HEK293 (cell line): ENCODE data around the gene MUTYH.
A peak's percentile ranks its signal among the peaks of the same experiment; 100 is the strongest.

Source experiments
- CTCF ChIA-PET: fragments of 350-600 bp; formaldehyde crosslinking; extraction: SDS; loops from one replicate; lab custom pipeline; 2021; ENCODE audit warnings: antibody characterized with exemption; lab: Yijun Ruan, JAX
- POLR2A ChIA-PET: fragments of 300-600 bp; formaldehyde crosslinking; extraction: SDS; loops from one replicate; lab custom pipeline; 2020; ENCODE audit warnings: antibody characterized with exemption, inconsistent platforms; lab: Yijun Ruan, JAX
- H3K27ac ChIP-seq: fragments of 200-500 bp; sonication (Bioruptor generic); 2 replicates; pipeline ENCODE4 v1.5.1; 2014; ENCODE audit warnings: low read depth, low read length, control low read depth, inconsistent platforms; ENCODE audit errors: extremely low read depth
- H3K36me3 ChIP-seq, 2 experiments: fragments of 200-500 bp in 1 of 2; sonication (Bioruptor generic) in 1 of 2; 1 replicate in 1 of 2; 2 replicates in 1 of 2; pipeline ENCODE4 v1.5.1; 2014 to 2017; ENCODE audit warnings: inconsistent platforms in 2 of 2, low read length in 2 of 2; ENCODE audit not compliant: control insufficient read depth in 2 of 2, insufficient read depth in 1 of 2
- H3K4me1 ChIP-seq: fragments of 200-500 bp; sonication (Bioruptor generic); 2 replicates; pipeline ENCODE4 v1.5.1; 2014; ENCODE audit warnings: mild to moderate bottlenecking, low read length, inconsistent platforms; ENCODE audit not compliant: control insufficient read depth, insufficient read depth
- H3K4me3 ChIP-seq: 2 replicates; pipeline ENCODE4 v1.5.1; 2011; ENCODE audit warnings: low read depth, mild to moderate bottlenecking, control low read depth, low read length, moderate library complexity
- H3K9me3 ChIP-seq: fragments of 200-500 bp; sonication (Bioruptor generic); 2 replicates; pipeline ENCODE4 v1.5.1; 2014; ENCODE audit warnings: low read depth, low read length, inconsistent platforms; ENCODE audit not compliant: control insufficient read depth, insufficient read depth
- FEZF1 ChIP-seq: fragments of 450-650 bp; formaldehyde crosslinking; IDR thresholded peaks from 2 replicates; pipeline ENCODE4 v1.5.1; 2016; ENCODE audit warnings: missing biosample characterization, missing genetic modification characterization
- GFI1B ChIP-seq: fragments of 450-650 bp; formaldehyde crosslinking; IDR thresholded peaks from 2 replicates; pipeline ENCODE4 v1.5.1; 2016; ENCODE audit warnings: missing biosample characterization, missing genetic modification characterization
- PRDM6 ChIP-seq: fragments of 450-650 bp; formaldehyde crosslinking; IDR thresholded peaks from 2 replicates; pipeline ENCODE4 v1.5.1; 2017; ENCODE audit warnings: missing biosample characterization, missing genetic modification characterization
- ZFP69B ChIP-seq: fragments of 450-650 bp; formaldehyde crosslinking; IDR thresholded peaks from 2 replicates; pipeline ENCODE4 v1.5.1; 2016; ENCODE audit warnings: missing biosample characterization, missing genetic modification characterization
- ZNF121 ChIP-seq: fragments of 450-650 bp; formaldehyde crosslinking; IDR thresholded peaks from 2 replicates; pipeline ENCODE4 v1.5.1; 2016; ENCODE audit warnings: missing biosample characterization, missing genetic modification characterization
- ZNF223 ChIP-seq: fragments of 450-650 bp; formaldehyde crosslinking; IDR thresholded peaks from 2 replicates; pipeline ENCODE4 v1.5.1; 2016; ENCODE audit warnings: missing biosample characterization, missing genetic modification characterization
- ZNF26 ChIP-seq: fragments of 450-650 bp; formaldehyde crosslinking; IDR thresholded peaks from 2 replicates; pipeline ENCODE4 v1.5.1; 2016; ENCODE audit warnings: missing biosample characterization, missing genetic modification characterization
- ZNF280C ChIP-seq: fragments of 450-650 bp; formaldehyde crosslinking; IDR thresholded peaks from 2 replicates; pipeline ENCODE4 v1.5.1; 2016; ENCODE audit warnings: missing biosample characterization, missing genetic modification characterization
- ZNF350 ChIP-seq: fragments of 450-650 bp; formaldehyde crosslinking; IDR thresholded peaks from 2 replicates; pipeline ENCODE4 v1.5.0; 2017; ENCODE audit warnings: missing biosample characterization, mild to moderate bottlenecking, missing genetic modification characterization
- ZNF580 ChIP-seq: fragments of 450-650 bp; formaldehyde crosslinking; IDR thresholded peaks from 2 replicates; pipeline ENCODE4 v1.5.1; 2016; ENCODE audit warnings: missing biosample characterization, missing genetic modification characterization
- ZNF777 ChIP-seq: fragments of 450-650 bp; formaldehyde crosslinking; IDR thresholded peaks from 2 replicates; pipeline ENCODE4 v1.5.1; 2017; ENCODE audit warnings: missing biosample characterization, missing genetic modification characterization, borderline replicate concordance

MUTYH gene

GRCh38 chr1:45378184-45378583, 37.9 kb upstream of the MUTYH start:
- H3K4me3 ChIP-seq, result no peak overlapping the region
- H3K36me3 ChIP-seq, result no peaks in the 10 kb centered on the region
- no peaks in the 10 kb centered on the region for H3K9me3 ChIP-seq
- ChIA-PET POLR2A (interaction anchor here (1.2 kb wide), 1 partner anchor 143 kb away, joined by 3 read pairs; the partner anchor contains the start of gene PRDX1), CTCF (interaction anchor here (1.5 kb wide), 1 partner anchor 18 kb away, joined by 5 read pairs; no protein-coding TSS in a partner anchor)
- H3K4me1 ChIP-seq, result peaks cover 3% of the 10 kb centered on the region; the same call in 1 of the 2 replicates
- TF ChIP-seq ZNF280C (tag by site-specific recombination) (no peak), FEZF1 (tag by site-specific recombination) (no peak), ZNF350 (tag by site-specific recombination) (peak; percentile 92)
- no peak overlapping the region for H3K27ac ChIP-seq

- peaks cover 3% of the 10 kb centered on the region; the same call in 1 of the 2 replicates for H3K4me1 ChIP-seq
- H3K9me3 ChIP-seq, result no peaks in the 10 kb centered on the region
- TF ChIP-seq ZNF580 (tag by site-specific recombination) (0 out of 2 replicates have a peak, but pooled peaks have one; percentile 43), ZNF223 (tag by site-specific recombination) (no peak), ZNF121 (tag by site-specific recombination) (peak; percentile 92), PRDM6 (0 out of 2 replicates have a peak, but pooled peaks have one; percentile 41), GFI1B (tag by site-specific recombination) (no peak), ZNF26 (tag by site-specific recombination) (no peak)
- no peak overlapping the region for H3K27ac ChIP-seq
- ChIA-PET POLR2A (interaction anchor here (0.7 kb wide), 1 partner anchor 11 kb away, joined by 6 read pairs; no protein-coding TSS in a partner anchor), CTCF (interaction anchor here (0.6 kb wide), 1 partner anchor 124 kb away, joined by 5 read pairs; no protein-coding TSS in a partner anchor)
- H3K4me3 ChIP-seq, result no peak overlapping the region
- no peaks in the 10 kb centered on the region for H3K36me3 ChIP-seq
These were observed 35.2 kb upstream of the MUTYH start for GRCh38 chr1:45375104-45376090.

- H3K27ac ChIP-seq, result no peak overlapping the region
- POLR2A ChIA-PET, result interaction anchor here (1.0 to 1.9 kb wide), 2 partner anchors 34 to 118 kb away, joined by 3 to 5 read pairs; partner anchors contain the start of genes MUTYH, TESK2 and TOE1
These were observed 33.3 kb upstream of the MUTYH start for GRCh38 chr1:45373573-45373972.

More at GRCh38 chr1:45373573-45373972, 33.3 kb upstream of the MUTYH start:
- Histone ChIP-seq H3K9me3 (no peaks in the 10 kb centered on the region), H3K4me1 (peaks cover 3% of the 10 kb centered on the region; the same call in 1 of the 2 replicates), H3K4me3 (no peak overlapping the region), H3K36me3 (no peaks in the 10 kb centered on the region)
- TF ChIP-seq ZFP69B (tag by site-specific recombination) (no peak), ZNF777 (tag by site-specific recombination) (no peak)
- CTCF ChIA-PET, result interaction anchor here (0.6 to 1.6 kb wide), 5 partner anchors 14 to 972 kb away, joined by 3 to 7 read pairs (median 4); no protein-coding TSS in a partner anchor
